Brain microvascular endothelial cell (primary cell): ENCODE data around the gene CD3G.
A peak's percentile ranks its signal among the peaks of the same experiment; 100 is the strongest.

Source experiments
- DNase-seq: peaks from one replicate; pipeline ENCODE4 v3.0.0-alpha.2; 2020
- H3K27ac ChIP-seq: fragments of 250-450 bp; sonication (Bioruptor Pico); 2 replicates; pipeline ENCODE4 v1.5.1; 2020; ENCODE audit warnings: mild to moderate bottlenecking, moderate library complexity
- H3K27me3 ChIP-seq: fragments of 250-450 bp; sonication (Bioruptor Pico); replicated peaks from 2 replicates; pipeline ENCODE4 v1.5.1; 2020; ENCODE audit warnings: mild to moderate bottlenecking
- H3K36me3 ChIP-seq: fragments of 250-450 bp; sonication (Bioruptor Pico); replicated peaks from 2 replicates; pipeline ENCODE4 v1.5.1; 2020; ENCODE audit warnings: mild to moderate bottlenecking
- H3K4me3 ChIP-seq: 2 replicates; pipeline ENCODE4 v1.5.1; 2011; ENCODE audit warnings: low read depth, mild to moderate bottlenecking, control low read depth, low read length, moderate library complexity
- CTCF ChIP-seq: IDR thresholded peaks from 2 replicates; pipeline ENCODE4 v1.5.1; 2011; ENCODE audit warnings: low read depth, mild to moderate bottlenecking, moderate library complexity, low read length, control low read depth, inconsistent platforms; ENCODE audit errors: missing control alignments
- in situ Hi-C: cut with HindIII; loops from 2 replicates; pipeline ENCODE4 v1.10.0; 2017; ENCODE audit warnings: low sequenced_read_pairs, low pct_ligation_motif_present

CD3G gene

DNA sequence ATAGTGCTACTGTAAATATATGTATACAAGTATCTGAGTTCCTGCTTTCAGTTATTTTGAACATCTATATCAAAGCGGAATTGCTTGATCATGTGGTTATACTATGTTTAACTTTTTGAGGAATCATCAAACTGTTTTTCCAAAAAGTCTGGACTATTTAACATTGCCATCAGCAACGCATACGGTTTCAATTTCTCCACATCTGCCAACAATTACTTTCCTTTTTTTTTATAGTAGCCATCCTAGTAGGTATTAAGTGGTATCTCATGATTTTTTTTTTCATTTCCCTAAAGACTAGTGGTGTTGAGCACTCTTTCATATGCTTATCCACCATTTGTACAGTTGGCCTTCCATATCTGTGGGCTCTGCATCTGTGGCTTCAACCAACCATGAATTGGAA is 13.9 kb downstream of the CD3G start:
- Histone ChIP-seq H3K27me3 (no peaks in the 10 kb centered on the region), H3K36me3 (no peaks in the 10 kb centered on the region), H3K4me3 (no peak overlapping the region), H3K27ac (no peak overlapping the region)
- no peak for DNase-seq
- no peak for TF ChIP-seq CTCF
- in situ Hi-C loops = no loop called here

- in situ Hi-C loops = no loop called here
- H3K4me3 ChIP-seq = peak within 1 kb of the TSS; percentile 78
- no peaks in the 10 kb centered on the region for H3K36me3 ChIP-seq
- peak; percentile 89 for DNase-seq
- H3K27ac ChIP-seq = no peak within 1 kb of the TSS
- TF ChIP-seq CTCF = no peak
- H3K27me3 ChIP-seq = no peaks in the 10 kb centered on the region
These were observed 15.3 kb downstream of the CD3G start, which contains the start of gene UBE4A for GRCh38 chr11:118359295-118359958. Gene UBE4A, plus strand, starts transcription at chr11:118359600. Its CDS starts 5,481 bp downstream, at chr11:118365081.

GRCh38 chr11:118364956-118365615 is 20.9 kb downstream of the CD3G start:
- Histone ChIP-seq H3K36me3 (peaks cover 30% of the 10 kb centered on the region), H3K27ac (no peak overlapping the region), H3K4me3 (no peak overlapping the region), H3K27me3 (no peaks in the 10 kb centered on the region)
- in situ Hi-C loops = no loop called here
- no peak for TF ChIP-seq CTCF
- DNase-seq = no peak

GRCh38 chr11:118366287-118366686 is 22.1 kb downstream of the CD3G start:
- TF ChIP-seq CTCF = no peak
- peaks cover 40% of the 10 kb centered on the region for H3K36me3 ChIP-seq
- H3K27me3 ChIP-seq = no peaks in the 10 kb centered on the region
- H3K27ac ChIP-seq = no peak overlapping the region
- no peak overlapping the region for H3K4me3 ChIP-seq
- in situ Hi-C loops = no loop called here
- no peak for DNase-seq

DNA sequence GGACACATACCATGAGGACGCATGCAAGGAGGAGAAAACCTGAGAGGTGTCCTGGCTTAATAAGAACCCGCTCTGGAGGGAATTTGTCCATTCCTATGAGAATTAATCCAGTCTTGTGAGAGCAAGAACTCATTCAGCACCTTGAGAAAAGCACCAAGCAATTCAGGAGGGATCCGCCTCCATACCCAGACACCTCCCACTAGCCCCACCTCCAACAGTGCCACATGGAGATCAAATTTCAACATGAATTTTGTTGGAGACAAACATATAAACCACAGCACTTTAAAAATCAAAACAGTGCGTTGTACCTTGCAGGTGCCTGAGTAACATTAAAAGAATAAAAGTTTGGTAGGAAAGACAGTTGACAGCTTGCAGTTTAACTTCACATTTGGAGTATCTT is 26.6 kb downstream of the CD3G start:
- TF ChIP-seq CTCF = no peak
- Histone ChIP-seq H3K36me3 (peaks cover 63% of the 10 kb centered on the region), H3K27ac (no peak overlapping the region), H3K27me3 (no peaks in the 10 kb centered on the region), H3K4me3 (no peak overlapping the region)
- in situ Hi-C loops = no loop called here
- DNase-seq = no peak
